Nephron (organoid): Measurements from ENCODE around the gene RDH14.
A peak's percentile ranks its signal among the peaks of the same experiment; 100 is the strongest.

Experiments used
- H3K27ac Mint-ChIP-seq, 3 experiments: 2 replicates each; pipeline ENCODE4 v1.8.0; 2020; ENCODE audit warnings: mixed read lengths in 3 of 3, mild to moderate bottlenecking in 2 of 3, moderate library complexity in 1 of 3
- H3K27me3 Mint-ChIP-seq: 2 replicates; pipeline ENCODE4 v1.8.0; 2021; ENCODE audit warnings: low read depth, mild to moderate bottlenecking, moderate library complexity, mixed read lengths
- H3K36me3 Mint-ChIP-seq: 2 replicates; pipeline ENCODE4 v1.8.0; 2020; ENCODE audit warnings: low read depth, mixed read lengths
- H3K4me1 Mint-ChIP-seq: 2 replicates; pipeline ENCODE4 v1.8.0; 2020; ENCODE audit warnings: mixed read lengths
- H3K4me3 Mint-ChIP-seq, 3 experiments: 2 replicates each; pipeline ENCODE4 v1.8.0; 2020; ENCODE audit warnings: mild to moderate bottlenecking in 3 of 3, mixed read lengths in 3 of 3, moderate library complexity in 2 of 3
- H3K9me3 Mint-ChIP-seq: 2 replicates; pipeline ENCODE4 v1.8.0; 2020; ENCODE audit warnings: mixed read lengths
- CTCF ChIP-seq, 3 experiments: fragments of 200-600 bp; sonication (generic); IDR thresholded peaks; one replicate each; pipeline ENCODE4 v1.5.0; 2021; ENCODE audit warnings: antibody characterized with exemption in 3 of 3; ENCODE audit not compliant: unreplicated experiment in 3 of 3

The RDH14 gene

GRCh38 chr2:18551169-18551568, 9.3 kb downstream of the RDH14 start:
- peaks cover 44% of the 10 kb centered on the region for H3K36me3 Mint-ChIP-seq
- H3K4me3 Mint-ChIP-seq, result no peak overlapping the region
- no peak for TF ChIP-seq CTCF (IDR thresholded peaks at IDR 0.05; ENCODE audit: unreplicated experiment in 3 of 3)
- peaks cover 44% of the 10 kb centered on the region for H3K4me1 Mint-ChIP-seq
- peak overlapping the region in 2 of 3 experiments; percentile 39 to 70 for H3K27ac Mint-ChIP-seq
- no peaks in the 10 kb centered on the region for H3K9me3 Mint-ChIP-seq
- H3K27me3 Mint-ChIP-seq, result no peaks in the 10 kb centered on the region

- Mint-ChIP-seq H3K36me3 (peaks cover 40% of the 10 kb centered on the region), H3K4me1 (peaks cover 49% of the 10 kb centered on the region), H3K9me3 (no peaks in the 10 kb centered on the region), H3K4me3 (no peak overlapping the region), H3K27ac (no peak overlapping the region), H3K27me3 (no peaks in the 10 kb centered on the region)
- TF ChIP-seq CTCF (IDR thresholded peaks at IDR 0.05; ENCODE audit: unreplicated experiment in 3 of 3), result no peak
Measured at GRCh38 chr2:18550433-18550832, 10.0 kb downstream of the RDH14 start.

GRCh38 chr2:18549083-18549482, 11.4 kb downstream of the RDH14 start:
- TF ChIP-seq CTCF (IDR thresholded peaks at IDR 0.05; ENCODE audit: unreplicated experiment in 3 of 3), result no peak
- H3K36me3 Mint-ChIP-seq, result peaks cover 29% of the 10 kb centered on the region

GRCh38 chr2:18548621-18549020, 11.8 kb downstream of the RDH14 start:
- Mint-ChIP-seq H3K9me3 (no peaks in the 10 kb centered on the region), H3K4me3 (no peak overlapping the region), H3K27ac (peak overlapping the region in 2 of 3 experiments; percentile 68 to 88), H3K36me3 (peaks cover 26% of the 10 kb centered on the region), H3K27me3 (no peaks in the 10 kb centered on the region), H3K4me1 (peaks cover 49% of the 10 kb centered on the region)
- TF ChIP-seq CTCF (IDR thresholded peaks at IDR 0.05; ENCODE audit: unreplicated experiment in 3 of 3), result no peak

More at GRCh38 chr2:18549083-18549482, 11.4 kb downstream of the RDH14 start:
- Mint-ChIP-seq H3K27ac (peak overlapping the region in 2 of 3 experiments; percentile 68 to 88), H3K4me1 (peaks cover 49% of the 10 kb centered on the region), H3K9me3 (no peaks in the 10 kb centered on the region), H3K27me3 (no peaks in the 10 kb centered on the region), H3K4me3 (no peak overlapping the region)

GRCh38 chr2:18546567-18546966, 13.9 kb downstream of the RDH14 start:
- no peak for TF ChIP-seq CTCF (IDR thresholded peaks at IDR 0.05; ENCODE audit: unreplicated experiment in 3 of 3)
- H3K27me3 Mint-ChIP-seq, result no peaks in the 10 kb centered on the region
- H3K4me1 Mint-ChIP-seq, result peaks cover 37% of the 10 kb centered on the region
- peaks cover 22% of the 10 kb centered on the region for H3K36me3 Mint-ChIP-seq
- H3K27ac Mint-ChIP-seq, result peak overlapping the region; percentile 9 to 72 (median 72)
- peak overlapping the region in 1 of 3 experiments; percentile 3 for H3K4me3 Mint-ChIP-seq
- no peaks in the 10 kb centered on the region for H3K9me3 Mint-ChIP-seq

GRCh38 chr2:18545384-18545783, 15.1 kb downstream of the RDH14 start:
- H3K36me3 Mint-ChIP-seq, result peaks cover 18% of the 10 kb centered on the region
- no peak for TF ChIP-seq CTCF (IDR thresholded peaks at IDR 0.05; ENCODE audit: unreplicated experiment in 3 of 3)
- peak overlapping the region in 1 of 3 experiments; percentile 72 for H3K27ac Mint-ChIP-seq
- no peaks in the 10 kb centered on the region for H3K27me3 Mint-ChIP-seq
- H3K4me3 Mint-ChIP-seq, result no peak overlapping the region
- H3K4me1 Mint-ChIP-seq, result peaks cover 31% of the 10 kb centered on the region
- peaks cover 5% of the 10 kb centered on the region for H3K9me3 Mint-ChIP-seq
